SK-N-SH (cell line): Measurements from ENCODE around the gene NR5A1. TPM values are rescaled to one million over a fixed set of nuclear protein-coding genes. Genes with fewer than 3 reads are reported as not detected.

ENCODE experiments used
- CTCF ChIA-PET: fragments of 300-600, 350-600 bp; formaldehyde crosslinking; extraction: SDS; loops from one replicate; lab custom pipeline; 2021; lab: Yijun Ruan, JAX
- POLR2A ChIA-PET: fragments of 350-600 bp; sonication (Branson Sonifier 250); formaldehyde crosslinking; extraction: SDS; loops from one replicate; lab custom pipeline; 2020; ENCODE audit warnings: antibody characterized with exemption, inconsistent platforms; lab: Yijun Ruan, JAX
- DNase-seq: peaks from one replicate; pipeline ENCODE4 v3.0.0; 2012
- H2AFZ ChIP-seq: fragments of 200-600 bp; sonication (generic); 2 replicates; pipeline ENCODE4 v1.8.1; 2016; ENCODE audit warnings: antibody characterized with exemption, mild to moderate bottlenecking, low read depth
- H3F3A ChIP-seq: fragments of 200-600 bp; sonication (generic); replicated peaks from 2 replicates; pipeline ENCODE3; 2016; ENCODE audit warnings: antibody characterized with exemption, mild to moderate bottlenecking; ENCODE audit not compliant: insufficient read depth
- H3K27ac ChIP-seq, 2 experiments: fragments of 200-500 bp in 1 of 2; fragments of 200-600 bp in 1 of 2; sonication (Bioruptor generic) in 1 of 2; sonication (generic), shearing (Covaris generic) in 1 of 2; 2 replicates each; pipeline versions ENCODE4 v1.5.1 to v1.6.1; 2014 to 2016; ENCODE audit warnings: low read depth in 2 of 2, inconsistent platforms in 1 of 2, low read length in 1 of 2, mild to moderate bottlenecking in 1 of 2, mixed read lengths in 1 of 2
- H3K27me3 ChIP-seq: fragments of 200-600 bp; sonication (generic), shearing (Covaris generic); 2 replicates; pipeline ENCODE4 v1.6.1; 2016; ENCODE audit warnings: mixed run types; ENCODE audit not compliant: insufficient read depth
- H3K36me3 ChIP-seq, 2 experiments: fragments of 200-500 bp in 1 of 2; fragments of 200-600 bp in 1 of 2; sonication (Bioruptor generic) in 1 of 2; sonication (generic) in 1 of 2; replicated peaks in 1 of 2; 2 replicates each; pipeline versions ENCODE3 to v1.5.1; 2014 to 2016; ENCODE audit warnings: low read length in 1 of 2, mild to moderate bottlenecking in 1 of 2; ENCODE audit not compliant: insufficient read depth in 2 of 2, control insufficient read depth in 1 of 2
- H3K4me1 ChIP-seq, 2 experiments: fragments of 200-500 bp in 1 of 2; fragments of 200-600 bp in 1 of 2; sonication (Bioruptor generic) in 1 of 2; sonication (generic), shearing (Covaris generic) in 1 of 2; 2 replicates each; pipeline versions ENCODE4 v1.5.1 to v1.6.1; 2014 to 2016; ENCODE audit warnings: low read depth in 1 of 2, low read length in 1 of 2, mixed run types in 1 of 2; ENCODE audit not compliant: insufficient read depth in 2 of 2, control insufficient read depth in 1 of 2
- H3K4me2 ChIP-seq: fragments of 200-600 bp; sonication (generic), shearing (Covaris generic); 2 replicates; pipeline ENCODE4 v1.6.1; 2017; ENCODE audit warnings: mixed run types
- H3K4me3 ChIP-seq, 2 experiments: fragments of 200-500 bp in 1 of 2; fragments of 200-600 bp in 1 of 2; sonication (Bioruptor generic) in 1 of 2; sonication (generic), shearing (Covaris generic) in 1 of 2; 2 replicates each; pipeline versions ENCODE4 v1.5.1 to v1.8.1; 2014 to 2016; ENCODE audit warnings: low read depth in 2 of 2, inconsistent platforms in 1 of 2, low read length in 1 of 2, mild to moderate bottlenecking in 1 of 2, mixed read lengths in 1 of 2, moderate library complexity in 1 of 2
- H3K79me2 ChIP-seq: fragments of 200-600 bp; sonication (generic); 2 replicates; pipeline ENCODE4 v1.8.1; 2017; ENCODE audit warnings: mild to moderate bottlenecking; ENCODE audit not compliant: insufficient read depth
- H3K9ac ChIP-seq: fragments of 200-600 bp; sonication (generic); 2 replicates; pipeline ENCODE4 v1.6.1; 2017; ENCODE audit warnings: mixed run types
- H3K9me2 ChIP-seq: fragments of 200-600 bp; sonication (generic); 2 replicates; pipeline ENCODE4 v1.6.1; 2017; ENCODE audit warnings: mixed run types
- H3K9me3 ChIP-seq: fragments of 200-600 bp; sonication (generic); 2 replicates; pipeline ENCODE4 v1.6.1; 2017; ENCODE audit warnings: mixed run types, mild to moderate bottlenecking, moderate library complexity
- H4K20me1 ChIP-seq: fragments of 200-600 bp; sonication (generic); 2 replicates; pipeline ENCODE4 v1.6.1; 2017; ENCODE audit warnings: mild to moderate bottlenecking, mixed run types; ENCODE audit not compliant: insufficient read depth
- CTCF ChIP-seq: fragments of 200-600 bp; sonication (generic); IDR thresholded peaks from 2 replicates; pipeline ENCODE4 v1.6.1; 2017; ENCODE audit warnings: antibody characterized with exemption, mild to moderate bottlenecking, moderate library complexity
- FOSL2 ChIP-seq: IDR thresholded peaks from 2 replicates; pipeline ENCODE4 v1.4.0; 2012; ENCODE audit warnings: low read depth, mild to moderate bottlenecking, moderate library complexity, borderline replicate concordance
- FOXJ3 ChIP-seq: sonication (generic); formaldehyde crosslinking; IDR thresholded peaks from 2 replicates; pipeline ENCODE4 v1.5.1; 2020; ENCODE audit warnings: mild to moderate bottlenecking, missing genetic modification reagents
- FOXM1 ChIP-seq: IDR thresholded peaks from 2 replicates; pipeline ENCODE4 v1.4.0; 2012; ENCODE audit warnings: low read depth, mild to moderate bottlenecking
- GATA2 ChIP-seq: sonication (generic); formaldehyde crosslinking; IDR thresholded peaks from 2 replicates; pipeline ENCODE4 v1.5.0; 2020; ENCODE audit warnings: mild to moderate bottlenecking, missing genetic modification reagents
- JUND ChIP-seq: IDR thresholded peaks from 2 replicates; pipeline ENCODE4 v1.4.0; 2012
- MEF2A ChIP-seq: IDR thresholded peaks from 2 replicates; pipeline ENCODE4 v1.4.0; 2012; ENCODE audit warnings: low read depth, borderline replicate concordance
- NRF1 ChIP-seq: IDR thresholded peaks from 2 replicates; pipeline ENCODE4 v1.6.1; 2012; ENCODE audit warnings: low read depth, mild to moderate bottlenecking, low read length
- RAD21 ChIP-seq: IDR thresholded peaks from 2 replicates; pipeline ENCODE4 v1.6.1; 2012; ENCODE audit warnings: mild to moderate bottlenecking, low read length
- TAF1 ChIP-seq: IDR thresholded peaks from 2 replicates; pipeline ENCODE4 v1.6.1; 2012; ENCODE audit warnings: low read depth, mild to moderate bottlenecking, low read length, moderate library complexity, borderline replicate concordance
- TCF12 ChIP-seq: IDR thresholded peaks from 2 replicates; pipeline ENCODE4 v1.4.0; 2012
- TEAD4 ChIP-seq: IDR thresholded peaks from 2 replicates; pipeline ENCODE4 v1.4.0; 2012; ENCODE audit warnings: mild to moderate bottlenecking, borderline replicate concordance; ENCODE audit not compliant: insufficient read depth
- YY1 ChIP-seq: IDR thresholded peaks from 2 replicates; pipeline ENCODE4 v1.4.0; 2012; ENCODE audit warnings: low read depth, mild to moderate bottlenecking
- WGBS: methylation state at CpG from one replicate; pipeline ENCODE4 v1.1.6; 2017; ENCODE audit warnings: low lambda C conversion rate; 5-methylcytosine and 5-hydroxymethylcytosine counted together
- polyA plus RNA-seq, 3 experiments: library from polyadenylated mRNA; depleted of rRNA; stranded (reverse); fragments of >200 nt; gene quantifications; 2 replicates each; pipeline ENCODE4 v1.2.3, GENCODE V29; 2012
- TF ChIP-seq, protein P1 (sequence below): IDR thresholded peaks from 2 replicates; pipeline ENCODE4; 2012
- TF ChIP-seq, protein P2 (sequence below): IDR thresholded peaks from 2 replicates; pipeline ENCODE4 v1.4.0; 2012; ENCODE audit warnings: low read depth, borderline replicate concordance
- TF ChIP-seq, protein P3 (sequence below): fragments of 150-350 bp; IDR thresholded peaks from 2 replicates; pipeline ENCODE4 v1.6.1; 2016; ENCODE audit warnings: mild to moderate bottlenecking, low read depth, low read length

Gene NR5A1
- not detected in 2 replicates for polyA plus RNA-seq (2012; rRNA removed)
- not detected in 2 replicates for polyA plus RNA-seq (2012; cell fraction: cytosol; rRNA removed)
- polyA plus RNA-seq (2012; cell fraction: nucleus; rRNA removed) = 0.02 and 0.09 TPM in 2 replicates

DNA sequence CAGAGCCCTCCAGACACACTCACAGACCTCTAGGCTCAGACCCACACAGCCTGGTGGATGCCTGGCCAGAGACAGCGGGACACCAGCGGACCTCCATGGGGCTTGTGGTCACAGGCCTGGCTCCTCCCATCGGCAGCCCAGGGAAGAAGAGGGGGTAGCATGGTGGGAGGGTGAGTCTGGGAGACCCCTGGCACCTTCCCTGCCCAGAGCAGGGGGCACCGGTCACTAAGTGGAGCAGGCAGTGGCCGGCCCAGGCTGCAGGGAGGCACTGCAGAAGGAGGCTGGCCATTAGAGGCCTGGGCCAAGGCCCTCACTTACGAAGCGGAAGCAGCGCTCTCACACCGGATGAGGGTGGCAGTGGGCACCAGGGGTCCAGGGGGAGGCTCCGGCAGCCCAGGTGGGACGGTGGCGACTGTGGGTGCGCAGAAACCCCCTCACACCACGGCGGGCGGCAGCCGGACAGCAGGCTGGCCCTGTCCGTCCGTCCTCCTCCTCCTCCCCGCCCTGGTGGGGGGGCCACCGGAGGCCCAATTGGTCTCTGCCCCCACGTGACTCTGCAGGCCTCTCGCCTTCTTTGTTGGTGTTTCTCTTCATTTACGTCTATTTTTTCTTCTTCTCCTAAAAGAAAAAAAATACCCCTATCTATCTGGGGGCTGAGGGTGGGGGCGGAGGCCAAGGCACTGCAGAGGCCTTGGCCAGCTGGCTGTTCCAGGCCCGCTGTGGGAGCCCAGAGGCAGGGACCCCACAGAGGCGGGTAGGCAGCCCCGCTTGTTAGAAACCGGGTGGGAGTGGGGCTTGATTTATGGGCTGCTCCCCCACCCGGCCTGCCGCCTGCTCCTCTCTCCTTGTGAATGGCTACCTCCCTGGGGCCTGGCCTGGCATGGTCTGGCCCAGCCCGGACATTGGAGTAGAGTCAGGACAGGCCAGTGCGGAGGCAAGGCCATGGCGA lies at the start of gene NR5A1:
TSS of gene NR5A1 (minus strand) at position 469 of the 949 bp plus-strand sequence. CDS start 4,004 bp downstream, outside the sequence.
- H3K9me3 ChIP-seq = no peaks in the 10 kb centered on the region
- H3K27ac ChIP-seq = no peak within 1 kb of the TSS
- no peaks in the 10 kb centered on the region for H4K20me1 ChIP-seq
- 94% methylated on average over 15 of the region's 34 CpGs for WGBS
- CTCF ChIA-PET = interaction anchor here (1.5 kb wide), 1 partner anchor 38 kb away, joined by 4 read pairs; no protein-coding TSS in a partner anchor
- H3K36me3 ChIP-seq = no peaks in the 10 kb centered on the region
- H2AFZ ChIP-seq = no peak within 1 kb of the TSS
- H3K4me3 ChIP-seq = no peak within 1 kb of the TSS
- POLR2A ChIA-PET = no interaction called here
- peaks cover 0 to 11% of the 10 kb centered on the region in 2 experiments; a peak in 2 of 4 replicates for H3K4me1 ChIP-seq
- TF ChIP-seq CTCF (no peak), MEF2A (no peak), TAF1 (no peak), JUND (no peak), TEAD4 (no peak), FOSL2 (no peak), FOXM1 (no peak), GATA2 (CRISPR knock-in tag) (no peak), TCF12 (no peak)
- TF ChIP-seq, protein P1, sequence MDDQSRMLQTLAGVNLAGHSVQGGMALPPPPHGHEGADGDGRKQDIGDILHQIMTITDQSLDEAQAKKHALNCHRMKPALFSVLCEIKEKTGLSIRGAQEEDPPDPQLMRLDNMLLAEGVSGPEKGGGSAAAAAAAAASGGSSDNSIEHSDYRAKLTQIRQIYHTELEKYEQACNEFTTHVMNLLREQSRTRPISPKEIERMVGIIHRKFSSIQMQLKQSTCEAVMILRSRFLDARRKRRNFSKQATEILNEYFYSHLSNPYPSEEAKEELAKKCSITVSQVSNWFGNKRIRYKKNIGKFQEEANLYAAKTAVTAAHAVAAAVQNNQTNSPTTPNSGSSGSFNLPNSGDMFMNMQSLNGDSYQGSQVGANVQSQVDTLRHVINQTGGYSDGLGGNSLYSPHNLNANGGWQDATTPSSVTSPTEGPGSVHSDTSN = no peak
- H3K27me3 ChIP-seq = peaks cover 35% of the 10 kb centered on the region
- H3K4me2 ChIP-seq = no peak within 1 kb of the TSS
- no peaks in the 10 kb centered on the region for H3K9me2 ChIP-seq
- no peak within 1 kb of the TSS for H3K9ac ChIP-seq
- H3K79me2 ChIP-seq = no peaks in the 10 kb centered on the region
- DNase-seq = peak; percentile 34
- no peaks in the 10 kb centered on the region for H3F3A ChIP-seq

DNA sequence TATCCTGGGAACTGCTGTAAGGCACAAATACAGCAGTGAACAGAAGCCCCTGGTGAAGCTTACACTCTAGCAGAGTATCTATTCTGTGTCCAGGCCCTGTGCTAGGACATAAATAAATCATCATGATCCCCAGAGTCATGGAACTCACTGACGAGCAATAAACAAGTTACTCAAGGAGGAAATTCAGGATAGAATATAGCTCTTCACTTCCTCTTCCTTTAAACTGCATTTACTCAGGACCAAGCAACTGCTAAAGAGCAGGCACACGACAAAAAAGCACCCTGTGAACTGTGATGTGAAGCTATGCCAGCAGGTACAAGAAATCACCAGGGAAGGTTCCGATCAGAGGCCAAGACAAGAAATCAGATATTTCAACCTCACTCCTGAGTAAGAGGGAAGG lies 47.8 kb upstream of the NR5A1 start:
- H3F3A ChIP-seq = no peaks in the 10 kb centered on the region
- ChIA-PET POLR2A (no interaction called here), CTCF (interaction anchor here (0.8 to 5.2 kb wide), 6 partner anchors 10 to 298 kb away, joined by 3 to 58 read pairs (median 4); partner anchors contain the start of gene WDR38)
- no peak for DNase-seq
- H4K20me1 ChIP-seq = no peaks in the 10 kb centered on the region
- no peaks in the 10 kb centered on the region for H3K79me2 ChIP-seq
- no peaks in the 10 kb centered on the region for H3K9me3 ChIP-seq
- WGBS = 100% methylated on average over 3 of the region's 3 CpGs
- no peak overlapping the region for H3K9ac ChIP-seq
- no peaks in the 10 kb centered on the region for H3K36me3 ChIP-seq
- H3K27ac ChIP-seq = no peak overlapping the region
- no peaks in the 10 kb centered on the region for H3K27me3 ChIP-seq
- H2AFZ ChIP-seq = no peak overlapping the region
- peaks cover 3 to 5% of the 10 kb centered on the region in 2 experiments; a peak in 2 of 4 replicates for H3K4me1 ChIP-seq
- no peak overlapping the region for H3K4me3 ChIP-seq
- no peak overlapping the region for H3K4me2 ChIP-seq
- H3K9me2 ChIP-seq = no peaks in the 10 kb centered on the region
- TF ChIP-seq CTCF (no peak), YY1 (no peak), TAF1 (no peak), RAD21 (no peak), TCF12 (no peak), NRF1 (no peak), FOXJ3 (CRISPR knock-in tag) (no peak)
- TF ChIP-seq, protein P2, sequence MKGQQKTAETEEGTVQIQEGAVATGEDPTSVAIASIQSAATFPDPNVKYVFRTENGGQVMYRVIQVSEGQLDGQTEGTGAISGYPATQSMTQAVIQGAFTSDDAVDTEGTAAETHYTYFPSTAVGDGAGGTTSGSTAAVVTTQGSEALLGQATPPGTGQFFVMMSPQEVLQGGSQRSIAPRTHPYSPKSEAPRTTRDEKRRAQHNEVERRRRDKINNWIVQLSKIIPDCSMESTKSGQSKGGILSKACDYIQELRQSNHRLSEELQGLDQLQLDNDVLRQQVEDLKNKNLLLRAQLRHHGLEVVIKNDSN = no peak
- TF ChIP-seq, protein P3, sequence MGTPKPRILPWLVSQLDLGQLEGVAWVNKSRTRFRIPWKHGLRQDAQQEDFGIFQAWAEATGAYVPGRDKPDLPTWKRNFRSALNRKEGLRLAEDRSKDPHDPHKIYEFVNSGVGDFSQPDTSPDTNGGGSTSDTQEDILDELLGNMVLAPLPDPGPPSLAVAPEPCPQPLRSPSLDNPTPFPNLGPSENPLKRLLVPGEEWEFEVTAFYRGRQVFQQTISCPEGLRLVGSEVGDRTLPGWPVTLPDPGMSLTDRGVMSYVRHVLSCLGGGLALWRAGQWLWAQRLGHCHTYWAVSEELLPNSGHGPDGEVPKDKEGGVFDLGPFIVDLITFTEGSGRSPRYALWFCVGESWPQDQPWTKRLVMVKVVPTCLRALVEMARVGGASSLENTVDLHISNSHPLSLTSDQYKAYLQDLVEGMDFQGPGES = no peak
